ENCODE data around the gene SLC25A13. TPM values are rescaled to one million over a fixed set of nuclear protein-coding genes. Genes with fewer than 3 reads are reported as not detected.

SLC25A13 gene
- total RNA-seq, 4 donors from 2014 or later: 23.5 to 36.6 (median 27.5) TPM

DNA sequence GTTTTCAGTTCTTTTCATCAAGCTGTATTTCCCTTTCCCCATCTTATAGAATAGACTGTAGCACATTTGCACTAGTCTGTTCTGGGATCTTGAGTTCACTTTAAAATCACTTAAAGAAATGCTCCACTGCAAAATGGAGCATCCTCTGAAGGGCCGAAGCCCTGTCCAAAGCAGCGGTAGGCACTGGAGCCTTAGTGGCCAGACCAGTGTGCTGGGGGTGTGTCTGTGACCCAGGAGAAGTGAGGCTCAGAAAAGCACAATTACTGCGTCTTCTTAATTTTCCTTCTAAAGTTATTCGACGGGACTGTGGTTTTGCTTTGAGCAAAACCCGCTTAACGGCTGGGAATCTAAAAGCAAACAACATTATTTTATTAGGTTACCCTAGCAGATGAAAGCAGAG, 205.7 kb downstream of the SLC25A13 start:
- TF ChIP-seq, protein P1, sequence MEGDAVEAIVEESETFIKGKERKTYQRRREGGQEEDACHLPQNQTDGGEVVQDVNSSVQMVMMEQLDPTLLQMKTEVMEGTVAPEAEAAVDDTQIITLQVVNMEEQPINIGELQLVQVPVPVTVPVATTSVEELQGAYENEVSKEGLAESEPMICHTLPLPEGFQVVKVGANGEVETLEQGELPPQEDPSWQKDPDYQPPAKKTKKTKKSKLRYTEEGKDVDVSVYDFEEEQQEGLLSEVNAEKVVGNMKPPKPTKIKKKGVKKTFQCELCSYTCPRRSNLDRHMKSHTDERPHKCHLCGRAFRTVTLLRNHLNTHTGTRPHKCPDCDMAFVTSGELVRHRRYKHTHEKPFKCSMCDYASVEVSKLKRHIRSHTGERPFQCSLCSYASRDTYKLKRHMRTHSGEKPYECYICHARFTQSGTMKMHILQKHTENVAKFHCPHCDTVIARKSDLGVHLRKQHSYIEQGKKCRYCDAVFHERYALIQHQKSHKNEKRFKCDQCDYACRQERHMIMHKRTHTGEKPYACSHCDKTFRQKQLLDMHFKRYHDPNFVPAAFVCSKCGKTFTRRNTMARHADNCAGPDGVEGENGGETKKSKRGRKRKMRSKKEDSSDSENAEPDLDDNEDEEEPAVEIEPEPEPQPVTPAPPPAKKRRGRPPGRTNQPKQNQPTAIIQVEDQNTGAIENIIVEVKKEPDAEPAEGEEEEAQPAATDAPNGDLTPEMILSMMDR (IDR thresholded peaks at IDR 0.05; ENCODE audit: low read depth): no peak

DNA sequence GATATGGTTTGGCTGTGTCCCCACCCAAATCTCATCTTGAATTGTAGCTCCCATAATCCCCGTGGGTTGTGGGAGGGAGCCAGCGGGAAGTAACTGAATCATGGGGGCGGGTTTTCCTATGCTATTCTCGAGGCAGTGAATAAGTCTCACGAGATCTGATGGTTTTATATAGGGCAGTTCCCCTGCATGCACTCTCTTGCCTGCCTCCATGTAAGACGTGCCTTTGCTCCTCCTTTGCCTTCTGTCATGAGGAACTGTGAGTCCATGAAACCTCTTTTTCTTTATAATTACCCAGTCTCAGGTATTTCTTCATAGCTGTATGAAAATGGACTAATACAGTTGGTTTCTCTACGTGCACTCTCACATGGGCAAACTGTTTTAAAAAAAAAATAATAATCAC, 207.7 kb downstream of the SLC25A13 start:
- TF ChIP-seq, protein P1 (IDR thresholded peaks at IDR 0.05; ENCODE audit: low read depth): no peak

DNA sequence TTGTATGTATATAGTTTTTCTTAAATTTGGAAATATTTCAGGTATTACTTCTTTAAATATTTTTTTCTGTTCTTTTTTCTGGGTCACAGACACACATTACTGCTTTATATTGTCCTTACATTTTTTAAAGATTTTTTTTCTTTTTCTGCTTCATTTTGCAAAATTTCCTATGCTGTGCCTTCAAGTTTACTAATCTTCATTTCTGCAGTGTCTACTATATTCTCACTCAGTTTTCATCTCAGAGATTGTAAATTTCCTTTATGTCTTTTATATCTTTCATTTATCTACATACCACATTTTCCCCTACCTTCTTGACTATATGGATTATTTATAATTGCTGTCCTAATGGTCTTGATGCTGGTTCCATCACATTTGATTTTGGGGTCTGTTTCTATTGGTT, 210.5 kb downstream of the SLC25A13 start:
- TF ChIP-seq, protein P1 (IDR thresholded peaks at IDR 0.05; ENCODE audit: low read depth): no peak

DNA sequence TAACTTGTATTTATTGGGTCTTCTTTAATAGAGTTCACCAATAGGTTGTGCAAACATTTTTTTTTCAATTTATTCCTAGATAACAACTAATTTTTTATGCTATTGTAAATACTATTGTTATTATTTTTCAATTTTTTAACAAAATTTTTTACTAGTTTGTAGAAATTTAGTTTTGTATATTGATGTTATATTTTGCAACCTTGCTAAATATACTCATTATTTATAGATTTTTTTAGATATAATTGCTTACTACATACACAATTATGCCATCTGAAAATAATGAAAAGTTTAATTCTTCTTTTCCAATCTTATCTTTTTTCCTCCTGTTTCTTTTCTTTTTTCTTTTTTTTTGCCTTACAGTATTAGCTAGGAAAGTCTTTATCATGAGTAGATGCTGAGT, 216.9 kb downstream of the SLC25A13 start:
- TF ChIP-seq, protein P1 (IDR thresholded peaks at IDR 0.05; ENCODE audit: low read depth): no peak

DNA sequence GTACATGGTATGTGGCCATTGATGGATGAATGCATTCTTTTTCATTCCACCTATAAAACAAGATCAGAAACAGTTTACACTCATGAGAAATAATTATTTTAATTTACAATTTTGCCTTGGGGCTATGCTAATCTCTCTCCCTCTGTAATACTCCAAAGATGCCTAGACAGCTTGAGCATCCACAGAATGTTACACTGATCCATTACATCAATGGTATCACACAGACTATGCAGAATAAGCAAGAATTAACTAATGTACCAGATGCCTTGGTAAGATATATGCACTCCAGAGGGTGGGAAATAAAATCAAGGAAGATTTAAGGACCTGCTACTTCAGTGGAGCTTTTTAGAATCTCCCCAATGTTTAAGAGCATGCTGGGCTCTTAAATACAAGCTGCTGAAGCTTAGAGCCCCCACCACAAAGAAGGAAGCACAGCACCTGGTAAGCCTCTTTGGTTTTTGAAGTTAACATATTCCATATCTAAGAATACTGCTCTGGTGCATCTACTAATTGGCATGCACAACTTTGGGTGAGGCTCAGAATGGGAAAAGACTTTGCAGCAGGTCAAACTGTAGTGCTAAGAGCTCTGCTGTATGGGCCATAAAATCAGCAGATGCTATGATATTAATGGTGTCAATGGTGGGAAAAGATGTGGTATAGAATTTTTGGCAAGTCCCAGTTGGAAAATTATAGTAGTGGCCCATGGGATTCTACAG, 219.6 kb downstream of the SLC25A13 start:
- TF ChIP-seq, protein P1 (IDR thresholded peaks at IDR 0.05; ENCODE audit: low read depth): no peak

DNA sequence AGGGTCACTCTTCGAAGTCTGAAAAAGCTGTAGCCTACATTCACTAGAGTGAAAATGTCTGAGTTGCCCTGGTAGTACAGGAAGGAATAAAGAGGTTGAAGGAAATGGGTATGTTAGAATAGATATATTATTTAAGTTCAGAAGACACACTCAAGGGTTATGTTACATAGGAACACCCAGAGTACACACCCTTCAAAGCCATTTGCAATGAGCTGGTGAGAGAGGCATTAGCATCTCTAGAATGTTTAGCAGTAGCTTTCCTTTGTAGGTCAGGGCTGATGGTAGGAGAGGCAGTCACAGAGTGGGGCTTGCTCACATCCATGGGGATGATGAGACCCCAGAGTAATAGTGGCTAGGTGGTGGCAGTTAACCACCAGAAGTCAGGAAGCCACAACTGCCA, 221.2 kb downstream of the SLC25A13 start:
- TF ChIP-seq, protein P1 (IDR thresholded peaks at IDR 0.05; ENCODE audit: low read depth): no peak

DNA sequence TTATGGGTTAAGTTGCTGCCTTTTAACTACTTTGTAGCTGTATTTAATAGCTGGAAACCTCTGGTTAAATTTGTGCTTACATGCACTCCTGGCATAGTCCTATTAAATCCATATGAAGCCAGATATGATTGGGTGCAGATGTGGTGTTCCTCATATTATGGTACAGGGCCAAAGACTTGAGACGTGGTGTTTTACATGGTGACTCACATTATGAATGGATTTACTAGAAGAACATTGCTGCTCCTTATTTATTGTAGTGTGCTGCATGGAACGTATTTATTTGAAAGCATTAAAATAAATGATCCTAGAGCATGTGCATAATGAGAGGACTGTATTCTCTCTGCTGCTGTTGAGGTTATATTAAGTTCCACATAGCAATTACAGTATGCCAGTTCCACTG, 224.1 kb downstream of the SLC25A13 start:
- TF ChIP-seq, protein P1 (IDR thresholded peaks at IDR 0.05; ENCODE audit: low read depth): no peak

Data from subcutaneous adipose tissue (tissue), 4 donors.